Measurements from ENCODE around the gene USP48.
"Not testable (repeated sequence)": the region's sequence is repeated elsewhere in the genome, so short reads cannot be mapped to it uniquely, and the experiment has no call there.

The USP48 gene, protein sequence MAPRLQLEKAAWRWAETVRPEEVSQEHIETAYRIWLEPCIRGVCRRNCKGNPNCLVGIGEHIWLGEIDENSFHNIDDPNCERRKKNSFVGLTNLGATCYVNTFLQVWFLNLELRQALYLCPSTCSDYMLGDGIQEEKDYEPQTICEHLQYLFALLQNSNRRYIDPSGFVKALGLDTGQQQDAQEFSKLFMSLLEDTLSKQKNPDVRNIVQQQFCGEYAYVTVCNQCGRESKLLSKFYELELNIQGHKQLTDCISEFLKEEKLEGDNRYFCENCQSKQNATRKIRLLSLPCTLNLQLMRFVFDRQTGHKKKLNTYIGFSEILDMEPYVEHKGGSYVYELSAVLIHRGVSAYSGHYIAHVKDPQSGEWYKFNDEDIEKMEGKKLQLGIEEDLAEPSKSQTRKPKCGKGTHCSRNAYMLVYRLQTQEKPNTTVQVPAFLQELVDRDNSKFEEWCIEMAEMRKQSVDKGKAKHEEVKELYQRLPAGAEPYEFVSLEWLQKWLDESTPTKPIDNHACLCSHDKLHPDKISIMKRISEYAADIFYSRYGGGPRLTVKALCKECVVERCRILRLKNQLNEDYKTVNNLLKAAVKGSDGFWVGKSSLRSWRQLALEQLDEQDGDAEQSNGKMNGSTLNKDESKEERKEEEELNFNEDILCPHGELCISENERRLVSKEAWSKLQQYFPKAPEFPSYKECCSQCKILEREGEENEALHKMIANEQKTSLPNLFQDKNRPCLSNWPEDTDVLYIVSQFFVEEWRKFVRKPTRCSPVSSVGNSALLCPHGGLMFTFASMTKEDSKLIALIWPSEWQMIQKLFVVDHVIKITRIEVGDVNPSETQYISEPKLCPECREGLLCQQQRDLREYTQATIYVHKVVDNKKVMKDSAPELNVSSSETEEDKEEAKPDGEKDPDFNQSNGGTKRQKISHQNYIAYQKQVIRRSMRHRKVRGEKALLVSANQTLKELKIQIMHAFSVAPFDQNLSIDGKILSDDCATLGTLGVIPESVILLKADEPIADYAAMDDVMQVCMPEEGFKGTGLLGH

DNA sequence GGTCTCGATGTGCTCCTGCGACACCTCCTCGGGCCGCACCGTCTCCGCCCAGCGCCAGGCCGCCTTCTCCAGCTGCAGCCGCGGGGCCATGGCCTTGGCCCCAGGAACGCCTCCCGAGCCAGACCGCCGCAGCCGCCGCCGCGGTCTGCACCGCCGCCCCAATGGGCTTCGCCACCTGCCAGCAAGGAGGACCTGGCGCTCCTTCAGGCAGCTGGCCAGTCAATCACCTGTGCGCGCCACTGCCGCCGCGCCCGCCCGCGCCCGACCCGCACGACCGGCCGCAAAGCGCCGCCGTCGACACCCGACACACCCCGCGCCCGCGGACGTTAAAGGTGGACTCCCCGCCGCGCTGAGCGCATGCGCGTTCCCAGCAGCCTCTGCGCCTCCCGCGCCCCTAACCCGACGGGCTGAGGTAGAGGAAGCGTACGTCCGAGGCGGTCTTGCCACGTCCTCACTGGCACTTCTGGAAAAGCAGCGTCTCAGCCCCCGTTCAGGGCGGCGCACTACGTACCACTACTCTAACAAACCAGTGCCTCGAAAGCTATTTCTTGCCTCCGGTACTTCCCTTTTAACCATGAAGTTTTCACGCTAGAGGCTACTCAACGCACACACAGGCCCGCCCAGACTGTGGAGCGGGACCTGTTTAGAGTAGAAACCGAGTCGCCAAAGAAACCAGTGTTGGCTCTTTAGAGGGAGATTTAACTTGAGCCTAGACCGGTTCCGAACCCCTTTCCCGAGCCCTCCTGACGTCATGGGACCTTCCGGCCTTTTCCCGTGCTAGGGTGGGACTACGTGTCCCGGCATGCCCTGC lies at the start of gene USP48:
Gene USP48 (minus strand): TSS at position 282 of the 811 bp plus-strand sequence. CDS start 192 bp downstream, at position 90.
- DNase-seq (ENCODE audit: low read depth), result peak; percentile 94

DNA sequence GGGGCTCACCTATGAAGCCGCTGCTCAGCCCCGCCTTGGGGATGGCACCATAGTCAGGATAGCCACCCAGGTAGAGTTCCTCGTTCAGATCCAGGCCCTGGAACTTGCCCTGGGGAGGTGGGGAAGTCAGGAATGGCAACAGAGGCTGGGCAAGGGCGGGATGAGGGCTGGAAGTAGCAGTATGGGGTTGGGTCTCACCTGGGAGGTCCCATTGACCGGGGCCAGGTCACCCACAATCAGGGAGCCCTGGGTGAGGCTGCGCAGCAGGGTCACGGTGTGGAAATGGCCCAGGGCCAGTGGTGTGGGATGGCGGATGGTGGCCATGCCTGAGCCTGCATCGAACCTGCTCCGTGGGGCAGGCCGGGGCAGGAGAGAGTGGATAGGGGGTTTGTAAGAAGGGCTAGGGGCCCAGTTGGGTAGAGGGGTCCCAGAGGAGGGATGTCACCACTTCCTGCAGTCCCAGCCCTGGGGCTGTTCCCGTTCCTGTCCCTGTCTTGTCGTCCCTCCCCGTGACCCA lies 48.6 kb upstream of the USP48 start:
- no peak for DNase-seq (ENCODE audit: low read depth)

DNA sequence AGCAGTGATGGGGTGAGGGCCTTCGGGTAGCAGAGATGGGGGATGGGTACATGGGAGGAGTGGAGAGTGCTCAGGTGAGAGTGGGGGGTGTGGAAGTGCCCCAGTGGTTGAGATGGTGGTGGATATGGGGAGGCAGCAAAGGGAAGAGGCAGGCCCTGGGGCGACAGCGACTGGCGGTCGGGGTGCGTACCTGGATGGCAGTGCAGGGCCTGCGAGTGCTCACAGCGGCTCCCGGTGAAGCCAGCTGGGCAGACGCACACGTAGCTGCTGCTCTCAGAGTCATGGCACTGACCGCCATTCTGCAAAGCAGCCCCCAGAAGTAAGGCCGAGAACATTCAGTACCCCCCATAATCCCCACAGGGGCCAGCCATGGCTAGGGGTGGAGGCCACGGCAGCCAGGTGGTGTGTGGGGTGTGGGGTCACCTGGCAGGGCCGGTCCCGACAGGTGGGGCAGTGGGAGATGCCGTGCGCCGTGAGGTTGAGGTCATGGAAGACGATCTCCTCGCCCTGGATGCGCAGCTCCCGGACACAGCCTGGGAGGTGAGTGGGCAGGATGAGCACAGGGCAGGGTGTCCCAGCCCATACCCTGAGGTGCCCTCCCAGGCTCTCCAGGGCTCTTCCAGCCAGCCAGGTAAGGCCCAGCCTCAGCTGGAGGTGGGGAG lies 48.0 kb upstream of the USP48 start:
- DNase-seq (ENCODE audit: low read depth), result no peak

- no peak for DNase-seq (ENCODE audit: low read depth)
Measured at GRCh38 chr1:21829294-21829693, 46.3 kb upstream of the USP48 start.

- no peak for DNase-seq (ENCODE audit: low read depth)
Measured at GRCh38 chr1:21828506-21829210, 45.7 kb upstream of the USP48 start.

DNA sequence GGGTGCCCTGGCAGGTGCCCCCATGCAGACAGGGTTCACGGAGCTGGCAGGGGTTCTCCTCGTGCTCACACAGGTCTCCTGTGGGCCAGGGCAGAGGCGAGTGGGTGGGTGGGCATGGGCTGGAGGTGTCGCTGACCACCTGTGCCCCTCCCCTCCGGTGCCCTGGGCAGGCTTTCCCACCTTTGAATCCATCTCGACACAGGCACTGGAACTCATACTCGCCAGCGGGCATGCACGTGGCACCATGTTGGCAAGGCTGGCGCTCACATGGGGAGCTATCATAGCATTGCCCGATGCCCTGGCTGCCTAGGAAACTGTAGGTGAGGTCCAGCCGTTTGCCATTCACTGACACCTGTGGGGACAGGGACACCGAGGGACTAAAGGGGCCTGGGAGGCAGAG lies 45.1 kb upstream of the USP48 start:
- DNase-seq (ENCODE audit: low read depth), result no peak

- DNase-seq (ENCODE audit: low read depth), result no peak
Measured at GRCh38 chr1:21827141-21827679, 44.3 kb upstream of the USP48 start.

- DNase-seq (ENCODE audit: low read depth), result not testable (repeated sequence)
Measured at GRCh38 chr1:21826694-21827093, 43.7 kb upstream of the USP48 start.

DNA sequence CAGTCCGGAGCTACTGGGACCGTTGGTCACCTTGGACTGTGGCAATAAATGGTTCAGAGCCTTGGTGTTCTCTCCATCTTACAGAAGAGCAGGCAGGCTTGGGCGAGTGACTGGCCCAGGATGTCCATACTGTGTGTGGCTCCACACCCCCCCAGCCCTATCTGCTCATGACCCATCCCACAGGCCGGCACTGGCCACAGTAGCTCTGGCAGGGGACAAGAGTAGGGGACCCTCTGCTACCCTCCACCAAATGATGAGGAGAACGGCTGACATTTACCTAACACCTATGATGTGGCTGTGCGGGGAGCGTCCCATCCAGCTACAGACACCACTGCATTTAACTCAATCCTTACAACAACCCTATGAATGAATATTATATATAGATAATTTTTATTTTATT lies 42.4 kb upstream of the USP48 start:
- DNase-seq (ENCODE audit: low read depth), result no peak

DNA sequence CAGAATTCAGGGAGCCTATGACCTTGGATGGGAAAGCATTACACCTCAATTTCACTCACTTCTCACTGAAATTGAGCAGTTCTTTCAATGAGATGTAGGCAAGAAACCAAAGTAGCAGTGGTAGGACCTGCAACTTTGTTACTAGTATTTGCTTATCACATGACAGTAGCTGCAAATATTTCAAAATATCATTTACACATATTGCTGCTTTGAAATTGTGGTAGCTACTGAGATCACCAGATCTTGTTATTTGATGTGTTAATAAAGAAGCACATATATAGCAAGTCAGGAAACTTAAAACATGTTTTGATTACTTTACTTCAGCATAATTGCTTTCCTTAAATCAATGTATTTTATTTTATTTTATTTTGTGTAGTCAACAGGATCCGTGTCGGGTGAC lies 42.0 kb upstream of the USP48 start:
- DNase-seq (ENCODE audit: low read depth), result no peak

GRCh38 chr1:21823980-21824702 lies 41.2 kb upstream of the USP48 start:
- DNase-seq (ENCODE audit: low read depth), result no peak

DNA sequence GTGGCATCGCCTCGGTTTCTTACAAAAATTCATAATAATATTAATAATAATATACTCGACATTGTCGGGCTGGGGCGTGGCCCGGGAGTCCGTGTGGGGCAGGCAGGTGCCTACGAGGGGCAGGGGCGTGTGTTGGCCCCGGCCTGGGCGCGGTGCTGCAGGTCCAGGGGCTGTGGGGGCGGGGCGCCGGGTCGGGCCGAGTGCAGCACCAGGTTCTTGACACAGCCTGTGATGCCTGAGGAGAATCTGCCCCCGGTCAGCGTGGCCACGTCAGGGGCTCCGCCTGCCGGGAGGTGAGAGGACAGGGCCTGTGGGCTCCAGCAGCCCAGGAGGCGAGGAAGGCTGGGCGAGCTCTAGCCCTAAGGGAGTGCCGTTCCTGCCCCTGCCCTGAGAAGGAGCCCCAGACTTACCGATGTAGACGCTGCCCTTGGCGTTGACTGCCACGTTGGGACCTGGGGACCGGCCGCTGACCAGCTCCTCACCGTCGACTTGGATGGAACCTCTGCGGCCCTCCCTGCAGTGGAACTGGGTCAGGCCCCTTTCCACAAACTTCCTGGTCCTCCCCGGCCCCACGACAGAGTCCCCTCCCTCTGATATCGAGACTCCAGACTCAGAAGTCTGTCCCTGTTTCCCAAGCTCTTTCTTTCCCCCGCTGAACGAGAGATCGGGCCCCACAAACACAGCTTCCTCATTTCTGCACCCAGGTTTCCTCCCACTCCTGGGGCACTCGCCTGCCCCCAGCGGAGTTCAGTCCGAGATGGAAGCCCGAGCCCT lies 40.4 kb upstream of the USP48 start:
- no peak for DNase-seq (ENCODE audit: low read depth)

DNA sequence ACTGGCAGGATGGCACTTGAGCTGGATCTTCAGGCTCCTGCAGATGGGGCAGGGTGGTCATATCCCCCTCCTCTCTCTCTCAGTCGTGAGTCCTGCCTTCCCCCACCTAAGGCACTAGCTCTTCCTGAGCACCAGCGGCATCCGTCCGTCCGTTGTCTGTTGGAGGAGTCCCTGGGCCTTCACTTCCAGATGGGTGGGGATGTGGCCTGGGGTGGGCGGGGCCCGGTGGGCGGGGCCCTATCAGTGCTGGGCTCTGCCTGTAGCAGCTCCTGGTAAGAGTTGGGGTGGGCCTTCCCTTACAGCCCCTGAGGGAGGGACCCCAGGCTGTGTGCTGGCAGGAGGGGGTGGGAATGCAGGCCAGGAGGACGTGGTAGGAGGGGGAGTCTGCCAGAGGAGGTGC lies 39.4 kb upstream of the USP48 start:
- DNase-seq (ENCODE audit: low read depth), result no peak

- no peak for DNase-seq (ENCODE audit: low read depth)
Measured at GRCh38 chr1:21821385-21822019, 38.6 kb upstream of the USP48 start.

DNA sequence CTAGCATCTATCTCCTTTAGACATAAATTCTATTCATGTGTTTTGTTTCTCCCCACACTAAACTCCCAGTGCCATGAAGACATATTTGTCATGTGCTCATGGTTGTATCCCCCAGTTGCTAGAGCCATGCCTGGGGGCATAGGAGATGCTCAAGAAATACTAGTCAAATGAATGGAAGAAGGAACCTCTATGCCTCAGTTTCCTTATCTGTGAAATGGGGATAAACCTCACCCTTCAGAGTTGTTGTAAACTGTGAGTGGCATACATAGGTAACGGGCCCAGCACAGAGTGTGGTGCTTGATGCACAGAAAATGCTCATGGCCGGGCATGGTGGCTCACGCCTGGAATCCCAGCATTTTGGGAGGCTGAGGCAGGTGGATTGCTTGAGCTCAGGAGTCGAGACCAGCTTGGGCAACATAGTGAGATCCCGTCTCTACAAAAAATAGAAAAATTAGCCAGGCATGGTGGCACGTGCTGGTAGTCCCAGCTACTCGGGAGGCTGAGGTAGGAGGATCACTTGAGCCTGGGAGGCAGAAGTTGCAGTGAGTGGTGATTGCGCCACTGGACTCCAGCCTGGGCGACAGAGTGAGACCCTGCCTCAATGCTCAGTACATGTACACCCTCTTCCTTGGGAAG lies 37.8 kb upstream of the USP48 start:
- no peak for DNase-seq (ENCODE audit: low read depth)

GRCh38 chr1:21818656-21819055 lies 35.7 kb upstream of the USP48 start:
- DNase-seq (ENCODE audit: low read depth), result no peak

GRCh38 chr1:21816602-21817302 lies 33.8 kb upstream of the USP48 start:
- no peak for DNase-seq (ENCODE audit: low read depth)
